HG03354 (cell line): ENCODE data around the gene TARP.
A peak's percentile ranks its signal among the peaks of the same experiment; 100 is the strongest.
"Not testable (repeated sequence)": the region's sequence is repeated elsewhere in the genome, so short reads cannot be mapped to it uniquely, and the experiment has no call there.

Experiments used
- ATAC-seq: cut with Tn5 transposase; IDR thresholded peaks from one replicate; pipeline ENCODE4 v1.9.1; 2021; ENCODE audit warnings: mild to moderate bottlenecking; ENCODE audit not compliant: unreplicated experiment, poor library complexity, severe bottlenecking

TARP gene

DNA sequence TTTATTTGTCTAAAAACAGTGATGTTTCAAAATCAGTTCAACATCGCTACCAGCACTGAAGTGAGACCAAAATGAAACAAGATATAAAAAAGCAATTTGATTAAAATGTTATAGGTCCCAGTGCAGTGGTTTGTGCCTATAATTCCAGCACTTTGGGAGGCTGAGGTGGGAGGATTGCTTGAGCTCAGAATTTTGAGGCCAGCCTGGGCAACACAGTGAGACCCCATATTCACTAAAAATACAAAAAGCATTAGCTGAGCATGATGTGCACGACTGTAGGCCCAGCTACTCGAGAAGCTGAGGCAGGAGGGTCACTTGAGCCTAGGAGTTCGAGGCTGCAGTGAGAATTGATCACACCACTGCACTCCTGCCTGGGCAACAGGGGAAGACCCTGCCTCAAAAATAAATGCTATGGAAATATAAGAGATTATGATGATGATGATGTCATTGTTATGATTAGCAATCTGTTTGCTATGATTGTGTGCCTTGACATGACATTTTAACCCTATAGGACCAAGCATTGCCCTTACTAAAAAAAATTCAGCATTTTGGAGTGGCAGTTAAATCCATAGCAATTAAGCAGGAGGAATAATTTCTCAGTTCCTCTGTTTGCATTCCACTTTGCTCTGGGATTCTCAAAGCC is 3.6 kb downstream of the TARP start:
- not testable (repeated sequence) for ATAC-seq

DNA sequence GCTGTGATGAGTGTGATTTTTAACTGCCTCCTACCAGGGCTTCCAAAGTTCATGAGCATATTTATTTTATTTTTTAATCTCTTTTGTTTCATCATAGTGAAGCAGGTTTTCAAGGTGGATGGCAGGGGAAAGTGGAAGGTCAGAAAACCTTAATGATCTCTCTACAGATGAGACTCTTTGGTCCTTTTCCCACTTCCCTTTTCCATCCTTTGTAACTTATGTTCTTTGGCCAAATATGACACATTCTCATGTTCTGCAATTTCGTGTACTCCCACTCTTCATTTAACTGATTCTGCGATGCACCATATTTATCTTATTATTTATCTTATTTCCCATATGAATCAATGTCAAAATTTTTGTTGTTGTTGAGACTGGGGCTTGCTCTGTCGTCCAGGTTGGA is 7.5 kb downstream of the TARP start:
- ATAC-seq: not testable (repeated sequence)

DNA sequence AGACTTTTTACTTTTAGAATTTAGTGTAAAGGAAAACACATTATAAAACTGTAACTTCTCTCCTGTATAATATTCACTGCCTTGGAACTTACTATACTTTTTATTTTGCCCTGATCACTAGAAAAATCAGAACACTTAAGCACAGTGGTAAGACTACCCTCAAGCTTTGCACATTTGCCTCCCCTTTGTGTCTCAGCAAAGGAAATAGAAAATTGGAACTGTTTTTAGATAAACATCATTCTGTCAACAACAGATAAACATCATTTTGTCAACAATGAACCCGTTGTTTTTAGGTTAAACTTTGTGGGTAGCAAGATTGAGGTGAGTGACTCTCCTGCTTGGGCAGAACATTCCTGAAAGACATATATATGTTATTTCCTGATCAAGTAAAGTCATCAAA is 8.8 kb downstream of the TARP start:
- not testable (repeated sequence) for ATAC-seq

DNA sequence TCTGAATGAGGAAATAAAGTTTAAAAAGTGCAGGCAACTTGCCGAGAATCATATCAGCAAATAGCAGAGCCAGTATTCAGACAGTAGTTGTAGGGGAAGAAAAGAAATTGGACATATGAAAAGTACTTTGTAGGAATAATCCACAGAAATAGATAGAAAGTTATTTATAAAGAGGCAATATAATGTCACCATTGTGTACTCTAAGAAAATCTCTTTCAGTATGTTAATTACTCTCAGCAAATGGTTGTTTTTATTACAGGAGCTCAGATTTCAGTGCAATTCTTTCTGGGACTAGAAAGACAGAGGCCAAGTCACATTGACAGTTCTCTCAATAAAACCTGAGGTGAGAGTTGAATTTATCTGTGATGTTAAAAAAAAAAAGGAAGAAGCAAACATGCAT is 10.2 kb downstream of the TARP start:
- not testable (repeated sequence) for ATAC-seq

DNA sequence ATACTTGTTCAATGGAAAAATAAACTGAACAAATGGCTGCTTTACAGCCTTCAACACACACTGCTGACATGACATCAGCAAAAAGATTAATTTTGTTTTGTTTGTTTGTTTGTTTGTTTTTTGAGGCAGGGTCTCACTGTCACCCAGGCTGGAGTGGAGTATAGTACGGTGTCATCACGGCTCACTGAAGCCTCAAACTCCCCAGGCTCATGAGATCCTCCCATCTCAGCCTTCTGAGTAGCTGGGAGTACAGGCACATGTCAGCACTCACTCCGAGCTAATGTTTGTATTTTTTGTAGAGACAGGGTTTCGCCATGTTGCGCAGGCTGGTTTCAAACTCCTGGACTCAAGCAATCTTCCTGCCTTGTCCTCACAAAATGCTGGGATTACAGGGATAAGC is 10.9 kb downstream of the TARP start:
- no peak for ATAC-seq

DNA sequence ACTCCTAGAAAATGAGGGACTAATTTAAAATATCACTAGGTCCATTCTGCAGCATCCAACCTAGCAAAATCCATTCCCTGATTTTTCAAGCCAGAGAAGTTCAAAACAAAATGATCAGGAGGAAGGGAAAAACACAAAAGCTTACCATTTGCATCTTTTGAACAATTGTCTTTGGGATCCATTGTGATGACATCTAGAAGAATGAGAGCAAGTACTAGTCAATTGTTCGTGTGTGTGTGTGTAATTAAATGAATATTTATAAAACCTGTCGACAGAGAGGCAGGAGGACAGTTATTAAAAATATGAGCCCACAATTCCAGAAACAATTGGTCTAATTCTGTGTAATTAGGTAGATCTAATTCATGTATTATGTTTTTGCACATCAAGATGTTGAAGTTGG is 11.4 kb downstream of the TARP start:
- not testable (repeated sequence) for ATAC-seq

DNA sequence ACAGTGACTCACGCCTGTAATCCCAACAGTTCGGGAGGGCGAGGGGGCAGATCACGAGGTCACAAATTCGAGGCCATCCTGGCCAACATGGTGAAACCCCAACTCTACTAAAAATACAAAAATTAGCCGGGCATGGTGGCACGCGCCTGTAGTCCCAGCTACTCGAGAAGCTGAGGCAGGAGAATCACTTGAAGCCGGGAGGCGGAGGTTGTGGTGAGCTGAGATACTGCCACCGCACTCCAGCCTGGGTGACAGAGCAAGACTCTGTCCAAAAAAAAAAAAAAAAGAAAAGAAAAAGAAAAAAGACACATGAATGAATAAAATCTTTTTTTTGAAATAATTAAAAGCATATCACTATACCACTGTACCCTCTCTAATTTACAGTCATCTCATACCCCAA is 11.8 kb downstream of the TARP start:
- not testable (repeated sequence) for ATAC-seq

DNA sequence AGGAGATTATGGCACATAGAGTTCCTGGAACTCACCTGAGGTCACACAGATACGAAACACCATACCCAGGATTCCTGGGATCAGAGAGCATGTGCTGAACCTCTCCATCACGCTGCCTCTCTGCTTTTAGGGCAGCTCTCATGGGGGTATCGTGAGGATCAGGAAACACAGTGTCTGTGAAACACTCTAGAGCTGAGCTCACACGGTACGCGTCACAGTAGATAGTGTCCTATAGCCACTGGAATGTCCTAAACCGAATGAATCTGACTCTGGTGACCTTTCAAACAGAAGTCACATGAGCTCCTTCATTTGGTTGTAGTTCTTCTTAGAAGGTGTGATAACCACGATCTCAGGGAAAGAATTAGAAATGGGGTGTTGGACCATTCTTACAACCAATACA is 14.3 kb downstream of the TARP start:
- ATAC-seq: not testable (repeated sequence)

DNA sequence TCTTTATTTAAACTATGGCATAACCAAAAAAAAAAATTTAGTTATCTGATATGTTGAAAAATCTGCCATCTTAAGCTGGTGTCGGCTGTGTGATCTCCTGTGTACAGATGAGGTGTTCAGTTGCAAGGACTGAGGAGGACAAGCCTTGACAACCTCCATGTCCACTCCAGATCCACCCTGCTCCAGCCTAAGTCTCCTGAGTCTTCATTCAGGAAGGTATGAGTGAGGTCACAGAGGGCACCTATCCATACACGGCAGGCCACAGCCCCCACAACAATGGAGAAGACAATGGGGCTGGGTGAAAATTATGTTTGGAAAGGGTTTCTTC is 16.1 kb downstream of the TARP start:
- ATAC-seq: no peak

DNA sequence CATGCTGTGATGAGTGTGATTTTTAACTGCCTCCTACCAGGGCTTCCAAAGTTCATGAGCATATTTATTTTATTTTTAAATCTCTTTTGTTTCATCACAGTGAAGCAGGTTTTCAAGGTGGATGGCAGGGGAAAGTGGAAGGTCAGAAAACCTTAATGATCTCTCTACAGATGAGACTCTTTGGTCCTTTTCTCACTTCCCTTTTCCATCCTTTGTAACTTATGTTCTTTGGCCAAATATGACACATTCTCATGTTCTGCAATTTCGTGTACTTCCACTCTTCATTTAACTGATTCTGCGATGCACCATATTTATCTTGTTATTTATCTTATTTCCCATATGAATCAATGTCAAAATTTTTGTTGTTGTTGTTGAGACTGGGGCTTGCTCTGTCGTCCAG is 23.6 kb downstream of the TARP start:
- peak; percentile 77 for ATAC-seq

DNA sequence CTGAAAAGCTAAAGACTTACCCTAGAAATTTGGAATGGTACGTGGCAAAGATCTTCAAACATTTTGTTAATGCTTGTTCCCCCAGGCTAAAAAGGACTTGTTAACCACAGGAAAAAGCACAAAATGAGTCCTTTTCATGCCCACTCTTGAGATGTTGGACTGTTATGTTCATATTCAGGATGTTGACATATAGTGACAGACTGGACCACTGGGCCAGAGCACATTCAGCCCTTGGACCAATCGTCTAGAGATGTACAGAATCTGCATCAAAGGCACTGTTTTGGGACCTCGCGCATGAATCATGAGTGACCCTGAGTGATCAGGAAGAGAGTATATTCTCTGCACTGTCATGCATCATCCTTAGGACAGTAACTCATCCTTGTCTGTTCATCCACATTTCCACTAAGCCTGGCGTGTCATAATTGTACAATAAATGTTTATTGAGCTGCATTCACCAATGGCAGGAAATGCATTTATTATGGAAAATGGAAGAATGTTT is 25.3 kb downstream of the TARP start:
- ATAC-seq: no peak

DNA sequence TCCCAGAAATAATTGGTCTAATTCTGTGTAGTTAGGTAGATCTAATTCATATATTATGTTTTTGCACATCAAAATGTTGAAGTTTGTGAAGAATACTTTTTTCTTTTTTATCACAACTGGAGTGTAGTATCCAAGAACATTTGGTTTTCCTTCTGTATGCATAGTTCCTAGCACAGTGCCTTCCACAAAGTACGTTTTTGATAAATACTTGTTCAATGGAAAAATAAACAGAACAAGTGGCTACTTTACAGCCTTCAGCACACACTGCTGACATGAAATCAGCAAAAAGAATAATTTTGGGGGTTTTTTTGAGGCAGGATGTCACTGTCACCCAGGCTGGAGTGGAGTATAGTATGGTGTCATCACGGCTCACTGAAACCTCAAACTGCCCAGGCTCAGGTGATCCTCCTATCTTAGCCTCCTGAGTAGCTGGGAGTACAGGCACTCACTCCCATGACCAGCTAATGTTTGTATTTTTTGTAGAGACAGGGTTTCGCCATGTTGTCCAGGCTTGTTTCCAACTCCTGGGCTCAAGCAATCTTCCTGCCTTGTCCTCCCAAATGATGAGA is 27.9 kb downstream of the TARP start:
- no peak for ATAC-seq

DNA sequence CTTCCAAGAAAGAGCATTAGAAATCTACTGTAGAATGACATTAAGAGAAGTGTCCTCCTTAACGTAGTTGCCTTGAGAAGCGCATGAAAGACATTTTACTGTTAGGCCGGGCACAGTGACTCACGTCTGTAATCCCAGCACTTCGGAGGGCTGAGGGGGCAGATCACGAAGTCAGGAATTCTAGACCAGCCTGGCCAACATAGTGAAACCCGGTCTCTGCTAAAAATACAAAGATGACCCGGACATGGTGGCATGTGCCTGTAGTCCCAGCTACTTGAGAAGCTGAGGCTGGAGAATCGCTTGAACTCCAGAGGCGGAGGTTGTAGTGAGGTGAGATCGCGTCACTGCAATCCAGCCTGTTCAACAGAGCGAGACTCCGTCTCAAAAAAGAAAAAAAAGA is 28.9 kb downstream of the TARP start:
- no peak for ATAC-seq

DNA sequence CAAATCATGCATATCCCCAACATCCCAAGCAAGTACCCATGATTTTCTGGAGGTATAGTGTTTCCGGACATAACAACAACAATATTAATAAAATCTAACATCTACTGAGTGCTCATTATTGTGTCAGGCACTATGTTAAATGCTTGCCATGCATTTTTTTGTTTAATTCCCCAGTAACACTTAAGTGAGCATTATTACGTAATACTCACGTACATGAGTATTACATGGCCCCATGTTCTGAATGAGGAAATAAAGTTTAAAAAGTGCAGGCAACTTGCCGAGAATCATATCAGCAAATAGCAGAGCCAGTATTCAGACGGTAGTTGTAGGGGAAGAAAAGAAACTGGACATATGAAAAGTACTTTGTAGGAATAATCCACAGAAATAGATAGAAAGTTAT is 30.1 kb downstream of the TARP start:
- ATAC-seq: not testable (repeated sequence)

DNA sequence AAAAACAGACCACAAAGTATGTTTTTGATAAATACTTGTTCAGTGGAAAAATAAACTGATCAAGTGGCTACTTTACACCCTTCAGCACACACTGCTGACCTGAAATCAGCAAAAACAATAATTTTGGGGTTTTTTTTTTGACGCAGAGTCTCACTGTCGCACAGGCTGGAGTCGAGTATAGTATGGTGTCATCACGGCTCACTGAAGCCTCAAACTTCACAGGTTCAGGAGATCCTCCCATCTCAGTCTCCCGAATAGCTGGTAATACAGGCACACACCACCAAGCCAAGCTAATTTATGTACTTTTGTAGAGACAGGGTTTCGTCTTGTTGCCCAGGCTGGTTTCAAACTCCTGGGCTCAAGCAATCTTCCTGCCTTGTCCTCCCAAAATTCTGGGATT is 30.6 kb downstream of the TARP start:
- no peak for ATAC-seq

DNA sequence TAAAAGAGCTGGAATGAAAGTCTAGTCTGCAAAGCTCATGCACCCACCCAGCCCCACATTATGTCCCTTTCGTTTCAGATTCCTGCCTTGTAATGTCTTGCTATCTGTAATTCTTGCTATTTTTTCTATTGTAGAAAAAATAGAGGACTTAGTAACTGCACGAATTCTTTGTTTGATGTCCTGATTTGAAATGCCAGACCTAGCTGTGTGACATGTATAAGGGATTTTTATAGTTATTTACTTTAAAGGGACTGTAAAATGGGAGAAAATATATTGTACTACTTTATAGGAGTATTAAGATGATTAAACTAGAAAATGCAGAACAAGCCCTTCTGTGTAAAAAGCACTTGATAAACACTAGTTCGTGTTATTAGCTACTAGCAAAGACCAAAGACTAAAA is 32.4 kb downstream of the TARP start:
- ATAC-seq: no peak

DNA sequence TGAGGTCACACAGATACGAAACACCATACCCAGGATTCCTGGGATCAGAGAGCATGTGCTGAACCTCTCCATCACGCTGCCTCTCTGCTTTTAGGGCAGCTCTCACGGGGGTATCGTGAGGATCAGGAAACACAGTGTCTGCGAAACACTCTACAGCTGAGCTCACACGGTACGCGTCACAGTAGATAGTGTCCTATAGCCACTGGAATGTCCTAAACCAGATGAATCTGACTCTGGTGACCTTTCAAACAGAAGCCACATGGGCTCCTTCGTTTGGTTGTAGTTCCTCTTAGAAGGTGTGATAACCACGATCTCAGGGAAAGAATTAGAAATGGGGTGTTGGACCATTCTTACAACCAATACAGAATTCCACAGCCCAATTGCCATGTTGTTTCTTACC is 34.3 kb downstream of the TARP start:
- not testable (repeated sequence) for ATAC-seq

DNA sequence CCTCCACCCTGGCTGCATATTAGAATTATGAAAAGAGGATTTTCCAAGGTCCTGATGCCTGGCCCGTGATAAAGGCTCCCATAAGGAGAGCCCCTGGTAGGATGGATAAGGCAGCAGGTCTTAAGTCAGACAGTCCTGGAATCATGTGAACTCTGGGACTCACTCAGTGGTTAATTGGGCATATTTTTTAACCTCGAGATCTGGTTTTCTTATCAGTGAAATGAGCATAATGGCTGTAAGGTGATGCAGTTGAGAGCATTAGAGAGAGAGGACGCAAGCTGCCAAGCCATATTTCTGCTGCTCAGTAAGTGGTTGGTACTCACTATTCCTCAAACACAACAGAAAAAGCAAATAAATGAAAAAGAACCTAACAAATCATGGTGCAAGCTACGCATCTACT is 37.8 kb downstream of the TARP start:
- no peak for ATAC-seq

DNA sequence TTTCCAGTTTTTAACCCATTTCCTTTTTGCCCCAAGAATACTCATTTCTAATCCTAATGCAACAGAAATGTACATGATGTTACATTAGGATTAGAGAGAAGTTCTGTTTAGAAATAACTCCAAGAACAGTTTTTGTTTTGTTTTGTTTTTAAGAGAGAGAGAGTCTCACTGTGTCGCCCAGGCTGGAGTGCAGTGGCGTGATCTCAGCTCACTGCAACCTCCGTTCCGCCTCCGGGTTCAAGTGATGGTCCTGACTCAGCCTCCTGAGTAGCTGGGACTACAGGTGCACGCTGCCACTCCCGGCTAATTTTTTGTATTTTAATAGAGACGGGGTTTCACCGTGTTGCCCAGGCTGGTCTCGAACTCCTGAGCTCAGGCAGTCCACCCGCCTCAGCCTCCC is 38.7 kb downstream of the TARP start:
- ATAC-seq: not testable (repeated sequence)

DNA sequence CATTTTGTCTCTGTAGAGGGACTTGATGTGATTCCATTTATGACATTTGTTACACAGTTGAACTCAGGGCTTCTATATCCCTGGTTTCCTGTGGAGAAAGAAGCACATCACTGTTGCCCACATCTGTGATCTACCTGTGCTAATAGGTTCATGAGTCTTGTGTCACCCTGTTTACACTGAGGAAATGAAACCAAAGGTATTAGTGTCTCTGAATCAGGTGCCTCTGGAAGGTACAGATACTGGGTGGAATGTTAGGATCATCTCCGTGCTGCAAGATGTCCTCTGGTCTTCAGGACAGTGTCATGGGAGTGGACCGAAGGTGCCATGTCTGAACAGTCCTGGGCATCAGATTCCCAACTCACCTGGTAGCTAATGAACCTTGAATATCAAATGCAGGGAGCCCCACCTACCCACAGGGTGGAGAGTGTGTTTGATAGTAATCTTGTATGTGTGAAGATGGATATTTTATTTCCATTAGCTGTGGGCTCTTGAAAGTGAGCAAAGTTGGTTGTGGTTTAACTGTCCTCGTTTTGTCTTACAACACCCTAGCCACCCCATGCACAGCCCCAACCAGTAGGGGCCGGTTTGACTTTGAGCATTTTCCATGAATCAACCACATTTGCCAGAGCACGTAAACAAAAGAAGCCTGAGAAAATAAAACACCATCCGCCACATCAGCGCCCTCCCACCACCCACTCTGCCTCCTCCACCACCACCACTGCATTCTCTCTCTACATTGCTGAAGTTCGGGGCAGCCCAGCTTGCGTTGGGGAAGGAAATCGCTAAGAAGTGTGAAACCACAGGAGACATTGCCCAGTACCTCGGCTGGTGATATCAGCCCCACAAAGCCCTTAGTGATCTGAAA is 40.7 kb downstream of the TARP start:
- ATAC-seq: peak; percentile 67
